Gastroesophageal sphincter (tissue), 4 donors: ENCODE results near the gene PARD3B. TPM values are rescaled to one million over a fixed set of nuclear protein-coding genes. Genes with fewer than 3 reads are reported as not detected.

Experiments
- ATAC-seq: fragments of 150-250 bp; one replicate; pipeline ENCODE4 v1.9.1; 2016; ENCODE audit warnings: mild to moderate bottlenecking, moderate library complexity
- H3K27ac ChIP-seq, 4 donors: fragments of 200-600 bp; sonication (generic) in 3 of 4; 1 replicate in 3 of 4; 2 replicates in 1 of 4; pipeline ENCODE4 v1.5.1; 2016 to 2019
- H3K27me3 ChIP-seq: fragments of 200-600 bp; sonication (generic); one replicate; pipeline ENCODE4 v1.5.1; 2019
- H3K36me3 ChIP-seq, 2 donors: fragments of 200-600 bp; sonication (generic); one replicate each; pipeline ENCODE4 v1.5.1; 2019; ENCODE audit warnings: control low read depth in 1 of 2
- H3K4me1 ChIP-seq, 3 donors: fragments of 200-600 bp; sonication (generic); 1 replicate in 2 of 3; 2 replicates in 1 of 3; pipeline ENCODE4 v1.5.1; 2016 to 2019; ENCODE audit warnings: control low read depth in 2 of 3
- H3K4me3 ChIP-seq, 2 donors: fragments of 200-600 bp; sonication (generic); one replicate each; pipeline ENCODE4 v1.5.1; 2019; ENCODE audit warnings: mild to moderate bottlenecking in 1 of 2, moderate library complexity in 1 of 2
- H3K9me3 ChIP-seq, 3 donors: fragments of 200-600 bp; sonication (generic); one replicate each; pipeline ENCODE4 v1.5.1; 2017 to 2019; ENCODE audit warnings: control low read depth in 2 of 3
- CTCF ChIP-seq, 4 experiments: fragments of 200-600 bp in 2 of 4; fragments of 450-650 bp in 2 of 4; sonication (generic) in 1 of 4; IDR thresholded peaks; one replicate each; pipeline ENCODE4 v1.5.1; 2017 to 2019; ENCODE audit warnings: antibody characterized with exemption in 4 of 4, mild to moderate bottlenecking in 2 of 4, moderate library complexity in 2 of 4
- EP300 ChIP-seq: sonication (generic); formaldehyde crosslinking; IDR thresholded peaks from one replicate; pipeline ENCODE4 v1.6.1; 2017; ENCODE audit warnings: antibody characterized with exemption, mild to moderate bottlenecking
- POLR2A ChIP-seq, 2 donors: fragments of 450-650 bp; IDR thresholded peaks; one replicate each; pipeline ENCODE4 v1.6.1; 2017; ENCODE audit warnings: antibody characterized with exemption in 2 of 2, mild to moderate bottlenecking in 2 of 2, moderate library complexity in 1 of 2
- POLR2AphosphoS5 ChIP-seq: sonication (generic); formaldehyde crosslinking; IDR thresholded peaks from one replicate; pipeline ENCODE4 v1.6.1; 2017; ENCODE audit warnings: antibody characterized with exemption
- WGBS, 2 donors: methylation state at CpG; one replicate each; pipeline ENCODE4 v1.1.5; 2018; ENCODE audit warnings: low coverage in 1 of 2; 5-methylcytosine and 5-hydroxymethylcytosine counted together
- total RNA-seq, 4 donors: library from RNA; depleted of rRNA; stranded (reverse); fragments of >200 nt; gene quantifications; one replicate each; pipeline ENCODE4 v1.1.0, GENCODE V29; 2016

PARD3B gene
- total RNA-seq, 4 donors from 2014 or later = 29.6 to 42.2 (median 41.0) TPM

- H3K27ac ChIP-seq = no peak overlapping the region
- H3K27me3 ChIP-seq = no peaks in the 10 kb centered on the region
- H3K4me1 ChIP-seq = no peaks in the 10 kb centered on the region
- TF ChIP-seq POLR2AphosphoS5 = no peak
- TF ChIP-seq EP300 = no peak
- no peak for TF ChIP-seq CTCF (IDR thresholded peaks at IDR 0.05)
- H3K9me3 ChIP-seq = no peaks in the 10 kb centered on the region
- 83 to 86% methylated on average over 3 to 4 of the region's 4 CpGs for WGBS, 2 donors
- H3K36me3 ChIP-seq = peaks cover 0 to 8% of the 10 kb centered on the region in 2 donors
- no peak overlapping the region for H3K4me3 ChIP-seq
- no peak for ATAC-seq
Measured at GRCh38 chr2:205435970-205436369, 890.7 kb downstream of the PARD3B start.

GRCh38 chr2:205438241-205438640 lies 893.0 kb downstream of the PARD3B start:
- no peaks in the 10 kb centered on the region for H3K4me1 ChIP-seq
- peaks cover 0 to 17% of the 10 kb centered on the region in 2 donors for H3K36me3 ChIP-seq
- ATAC-seq = no peak
- H3K9me3 ChIP-seq = no peaks in the 10 kb centered on the region
- no peak overlapping the region for H3K4me3 ChIP-seq
- 58 to 75% methylated on average over 2 of the region's 2 CpGs for WGBS, 2 donors
- H3K27ac ChIP-seq = no peak overlapping the region
- H3K27me3 ChIP-seq = no peaks in the 10 kb centered on the region
- TF ChIP-seq CTCF (IDR thresholded peaks at IDR 0.05) (no peak), EP300 (no peak), POLR2A (IDR thresholded peaks at IDR 0.05) (no peak), POLR2AphosphoS5 (no peak)

- no peak overlapping the region for H3K4me3 ChIP-seq
- no peak for ATAC-seq
- H3K27ac ChIP-seq = no peak overlapping the region
- TF ChIP-seq CTCF (IDR thresholded peaks at IDR 0.05) (no peak), EP300 (no peak), POLR2AphosphoS5 (no peak), POLR2A (IDR thresholded peaks at IDR 0.05) (no peak)
- H3K4me1 ChIP-seq = no peaks in the 10 kb centered on the region
- peaks cover 0 to 20% of the 10 kb centered on the region in 2 donors for H3K36me3 ChIP-seq
- H3K27me3 ChIP-seq = no peaks in the 10 kb centered on the region
- no peaks in the 10 kb centered on the region for H3K9me3 ChIP-seq
- WGBS, 2 donors = 71 to 73% methylated on average over 1 to 2 of the region's 2 CpGs
Measured at GRCh38 chr2:205439621-205440020, 894.3 kb downstream of the PARD3B start.

- Histone ChIP-seq H3K4me3 (no peak overlapping the region), H3K4me1 (no peaks in the 10 kb centered on the region), H3K27ac (no peak overlapping the region), H3K36me3 (peaks cover 0 to 20% of the 10 kb centered on the region in 2 donors), H3K9me3 (no peaks in the 10 kb centered on the region), H3K27me3 (no peaks in the 10 kb centered on the region)
- ATAC-seq = no peak
- TF ChIP-seq CTCF (IDR thresholded peaks at IDR 0.05) (no peak), POLR2AphosphoS5 (no peak), EP300 (no peak), POLR2A (IDR thresholded peaks at IDR 0.05) (no peak)
Measured at GRCh38 chr2:205441524-205441923, 896.2 kb downstream of the PARD3B start.

GRCh38 chr2:205448189-205448588 lies 902.9 kb downstream of the PARD3B start:
- Histone ChIP-seq H3K4me1 (no peaks in the 10 kb centered on the region), H3K27me3 (no peaks in the 10 kb centered on the region), H3K27ac (no peak overlapping the region), H3K36me3 (peaks cover 0 to 3% of the 10 kb centered on the region in 2 donors), H3K9me3 (no peaks in the 10 kb centered on the region), H3K4me3 (no peak overlapping the region)
- TF ChIP-seq POLR2AphosphoS5 = no peak
- no peak for ATAC-seq
